GM19467 (cell line): Measurements from ENCODE around the gene ZNF143.
"Not testable (repeated sequence)": the region's sequence is repeated elsewhere in the genome, so short reads cannot be mapped to it uniquely, and the experiment has no call there.

Experiments
- ATAC-seq: cut with Tn5 transposase; IDR thresholded peaks from one replicate; pipeline ENCODE4 v1.9.1; 2021; ENCODE audit warnings: mild to moderate bottlenecking, moderate library complexity; ENCODE audit not compliant: unreplicated experiment

ZNF143 gene

DNA sequence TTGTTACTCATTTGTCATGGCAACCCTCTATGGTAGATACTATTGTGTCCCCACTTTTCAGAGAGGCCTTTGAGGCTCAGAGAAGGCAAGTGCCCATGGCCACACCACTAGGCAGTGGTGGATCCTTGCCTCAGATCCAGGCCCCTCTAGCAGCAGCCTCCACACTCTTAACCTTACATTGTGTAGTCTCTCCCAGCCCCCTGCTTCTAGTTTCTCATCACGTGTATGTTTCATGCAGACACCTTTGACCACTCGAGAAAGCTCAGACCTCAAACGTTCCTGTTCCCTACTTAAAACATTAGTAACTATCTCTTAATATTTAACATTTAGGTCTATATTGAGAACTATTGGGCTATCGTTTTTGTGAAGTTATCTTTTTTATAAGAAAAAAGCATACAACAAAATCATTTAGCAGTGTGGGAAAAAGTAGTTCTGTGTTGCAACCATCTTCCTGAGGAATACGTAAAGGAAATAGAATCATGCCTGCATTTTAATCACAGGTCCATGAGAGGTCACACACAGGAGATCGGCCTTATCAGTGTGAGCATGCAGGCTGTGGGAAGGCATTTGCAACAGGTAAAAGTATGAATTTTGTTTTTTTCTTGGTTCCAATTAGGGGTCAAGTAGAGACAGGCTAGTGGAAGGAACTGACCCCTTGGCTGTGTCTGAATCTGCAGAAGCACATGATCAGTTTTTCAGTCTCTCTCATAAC lies 35.1 kb downstream of the ZNF143 start:
- no peak for ATAC-seq

DNA sequence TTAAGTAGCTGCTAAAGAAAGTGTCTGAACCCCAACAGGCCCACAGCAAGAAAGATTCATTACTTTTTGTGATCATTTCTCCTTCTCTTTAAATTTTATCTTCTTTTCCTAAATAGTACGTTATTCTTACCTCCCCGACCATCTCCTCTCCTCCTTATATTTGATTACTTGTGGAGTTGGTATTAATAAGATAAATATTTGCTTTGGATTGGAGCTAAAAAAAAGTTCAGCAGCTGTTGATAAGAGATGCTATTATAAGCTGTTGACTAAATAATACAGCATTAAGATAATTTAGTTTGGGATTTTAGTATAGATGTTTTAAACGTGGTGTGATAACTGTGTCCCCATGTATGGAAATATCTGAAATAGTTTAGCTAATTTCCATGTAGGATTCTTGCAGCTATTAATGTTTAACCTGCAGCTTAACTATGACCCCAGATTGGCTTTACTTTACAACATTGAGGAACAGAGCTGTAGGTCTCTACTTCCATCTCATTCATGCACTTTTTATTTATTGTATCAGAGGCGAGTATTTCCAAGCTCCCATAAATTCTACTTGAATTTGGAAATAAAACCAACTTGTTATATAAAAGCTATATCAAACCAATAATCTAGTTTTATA lies 37.8 kb downstream of the ZNF143 start:
- ATAC-seq = no peak

DNA sequence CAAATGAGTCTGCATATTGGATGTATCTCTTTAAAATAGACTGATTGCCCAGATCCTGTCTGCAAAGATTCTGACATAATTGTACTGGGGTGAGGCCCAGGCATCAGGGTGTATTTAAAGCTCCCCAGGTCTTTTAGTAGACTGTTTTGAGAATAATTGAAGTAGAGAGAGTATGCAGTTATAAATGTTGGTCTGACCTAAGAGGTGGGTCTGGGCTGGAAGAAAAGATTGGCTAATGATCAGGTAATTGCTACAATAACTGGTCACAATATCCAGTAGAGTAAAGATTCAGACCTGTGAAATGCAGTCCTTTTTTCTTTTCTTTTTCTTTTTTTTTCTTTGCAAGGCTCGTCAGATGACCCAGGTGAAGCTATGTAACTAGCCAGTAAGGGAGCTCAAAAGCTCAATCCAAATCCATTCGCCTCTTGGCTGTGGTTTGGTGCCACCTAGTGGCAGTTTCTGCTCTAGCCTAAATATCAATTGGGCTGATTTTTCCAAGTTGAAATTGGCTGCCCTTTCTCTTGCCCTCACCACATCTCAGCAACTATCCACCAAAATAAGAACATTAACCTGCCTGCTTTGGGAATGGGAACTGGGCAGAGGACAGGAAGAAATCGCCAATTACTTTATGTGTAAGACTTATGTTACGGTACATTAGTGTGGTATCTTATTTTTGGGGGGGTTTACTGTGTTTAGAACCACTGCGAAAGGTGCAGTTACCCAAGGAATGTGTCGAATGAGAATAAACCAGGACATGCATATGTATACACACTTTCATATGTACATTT lies 45.9 kb downstream of the ZNF143 start:
- ATAC-seq = no peak

DNA sequence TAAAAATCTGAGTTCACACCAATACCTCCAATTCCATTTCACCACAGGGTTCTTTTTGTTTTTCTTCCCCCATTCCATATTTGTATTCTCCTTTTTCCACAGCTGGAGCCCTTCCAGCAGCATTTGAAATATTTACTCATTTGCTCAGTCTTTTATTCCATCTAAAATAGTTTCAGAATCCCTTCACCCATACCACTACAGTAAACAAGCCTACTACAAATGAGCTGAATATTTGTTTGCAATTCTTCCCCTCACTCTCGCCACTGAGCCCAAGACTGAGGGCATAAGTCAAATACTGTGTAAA lies 46.4 kb downstream of the ZNF143 start:
- ATAC-seq = no peak

DNA sequence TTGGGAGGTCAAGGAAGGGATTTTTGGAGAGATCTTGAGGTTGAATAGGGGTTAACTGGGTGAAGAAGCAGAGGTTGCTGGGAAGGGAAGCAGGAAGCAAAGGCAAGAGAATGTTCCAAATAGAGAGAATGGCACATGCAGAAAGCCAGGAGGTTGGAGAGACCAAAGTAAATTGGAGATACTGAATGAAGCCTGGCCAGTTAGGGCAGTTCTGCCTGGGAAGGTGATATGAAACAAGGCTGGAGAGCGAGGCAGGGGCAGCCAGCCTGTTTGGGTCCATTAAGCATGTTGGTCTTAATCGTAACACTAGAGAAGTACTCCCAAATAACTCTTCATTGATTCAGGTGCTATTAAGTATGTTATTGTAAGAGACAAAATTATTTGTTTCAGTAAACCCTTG lies 48.2 kb downstream of the ZNF143 start:
- no peak for ATAC-seq

DNA sequence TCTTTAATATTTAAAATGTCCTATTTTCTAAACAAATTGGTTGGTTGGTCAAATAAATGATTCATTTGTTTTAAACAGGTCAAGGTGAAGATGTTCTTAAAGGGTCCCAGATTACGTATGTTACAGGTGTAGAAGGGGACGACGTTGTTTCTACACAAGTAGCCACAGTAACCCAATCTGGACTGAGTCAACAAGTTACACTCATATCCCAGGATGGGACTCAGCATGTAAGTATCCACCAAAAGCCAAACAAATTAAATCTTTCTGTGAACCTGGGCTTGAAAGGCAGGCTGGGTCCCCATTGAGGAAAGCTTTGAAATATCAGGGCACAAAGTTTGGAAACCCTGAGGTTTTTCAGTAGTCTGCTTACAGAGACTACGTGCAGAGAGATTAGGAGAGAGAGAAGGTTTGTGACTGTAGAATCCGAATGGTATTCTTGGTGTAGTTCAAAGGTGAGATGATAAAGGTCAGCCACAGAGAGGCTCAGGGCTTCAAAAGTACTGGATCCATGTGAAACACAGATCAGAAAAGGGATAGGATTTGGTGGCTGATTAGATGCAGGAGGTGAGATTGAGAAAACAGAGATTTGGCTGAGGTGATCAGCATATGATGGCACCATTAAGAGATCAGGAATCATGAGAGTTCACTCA lies 51.7 kb downstream of the ZNF143 start:
- ATAC-seq = no peak

DNA sequence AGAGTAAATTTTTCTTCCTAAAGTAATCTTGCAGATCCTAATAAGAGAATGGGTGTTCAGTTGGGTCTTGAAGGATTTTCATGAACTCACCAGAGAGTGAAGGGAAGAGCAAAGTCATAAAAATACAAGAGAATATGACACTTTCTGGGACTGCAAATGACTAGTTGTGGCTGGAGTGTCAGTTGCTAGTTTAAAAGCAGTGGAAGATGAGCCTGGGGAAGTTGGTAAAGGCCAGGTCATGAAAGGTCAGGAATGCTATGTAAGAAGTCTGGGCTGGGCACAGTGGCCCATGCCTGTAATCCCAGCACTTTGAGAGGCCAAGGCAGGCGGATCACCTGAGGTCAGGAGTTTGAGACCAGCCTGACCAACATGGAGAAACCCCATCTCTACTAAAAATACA lies 53.8 kb downstream of the ZNF143 start:
- ATAC-seq = not testable (repeated sequence)

DNA sequence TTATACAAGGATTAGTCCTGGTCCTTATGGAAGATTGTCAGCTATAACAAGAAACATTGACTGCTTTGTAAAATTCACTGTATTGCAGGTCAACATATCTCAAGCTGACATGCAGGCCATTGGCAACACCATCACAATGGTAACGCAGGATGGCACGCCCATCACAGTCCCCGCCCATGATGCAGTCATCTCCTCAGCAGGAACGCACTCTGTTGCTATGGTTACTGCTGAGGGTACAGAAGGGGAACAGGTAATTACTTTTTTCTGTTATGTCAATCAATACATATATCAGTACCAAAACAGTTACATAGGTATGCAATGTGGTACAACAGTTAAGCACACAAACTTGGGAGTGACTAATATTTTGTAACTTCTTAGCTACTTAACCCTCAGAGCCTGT lies 55.3 kb downstream of the ZNF143 start:
- ATAC-seq = no peak

DNA sequence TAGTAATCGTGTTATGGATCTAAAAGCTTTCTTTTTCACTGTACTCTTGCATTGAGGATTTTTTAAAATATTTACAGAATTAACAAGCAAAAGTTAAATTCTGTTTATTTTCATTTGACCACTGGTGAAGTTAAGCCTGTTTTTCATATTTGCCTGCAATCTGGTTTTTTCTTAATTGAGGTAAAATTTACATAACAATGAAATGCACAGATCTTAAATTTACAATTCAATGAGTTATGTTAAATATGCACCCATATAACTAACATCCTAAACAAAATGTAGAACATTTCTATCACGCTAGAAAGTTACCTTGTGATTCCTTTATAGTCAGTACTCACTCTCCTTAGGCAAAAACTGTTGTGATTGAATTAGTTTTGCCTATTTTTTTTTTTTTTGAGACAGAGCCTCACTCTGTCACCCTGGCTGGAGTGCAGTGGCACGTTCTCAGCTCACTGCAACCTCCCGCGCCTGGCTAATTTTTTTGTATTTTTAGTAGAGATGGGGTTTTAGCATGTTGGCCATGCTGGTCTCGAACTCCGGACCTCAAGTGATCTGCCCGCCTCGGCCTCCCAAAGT lies 58.1 kb downstream of the ZNF143 start:
- no peak for ATAC-seq

DNA sequence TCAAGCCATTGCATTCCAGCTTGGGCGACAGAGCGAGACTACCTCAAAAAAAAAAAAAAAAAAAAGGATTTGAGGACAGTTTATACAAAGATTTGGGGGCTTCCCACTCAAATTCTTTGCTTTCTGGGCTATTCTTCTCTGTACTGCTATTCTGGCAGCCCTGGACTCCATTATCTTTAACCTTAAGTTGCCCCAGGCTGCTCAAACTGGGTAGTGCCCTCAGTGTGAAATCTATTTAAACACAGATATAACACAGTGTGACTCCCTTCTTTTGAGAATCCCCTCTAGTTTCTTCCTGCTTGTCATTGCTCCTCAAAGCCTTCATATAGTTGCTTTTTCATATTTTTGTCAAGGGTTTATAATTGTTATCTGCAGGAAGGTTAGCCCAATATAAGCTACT lies 63.2 kb downstream of the ZNF143 start:
- no peak for ATAC-seq

DNA sequence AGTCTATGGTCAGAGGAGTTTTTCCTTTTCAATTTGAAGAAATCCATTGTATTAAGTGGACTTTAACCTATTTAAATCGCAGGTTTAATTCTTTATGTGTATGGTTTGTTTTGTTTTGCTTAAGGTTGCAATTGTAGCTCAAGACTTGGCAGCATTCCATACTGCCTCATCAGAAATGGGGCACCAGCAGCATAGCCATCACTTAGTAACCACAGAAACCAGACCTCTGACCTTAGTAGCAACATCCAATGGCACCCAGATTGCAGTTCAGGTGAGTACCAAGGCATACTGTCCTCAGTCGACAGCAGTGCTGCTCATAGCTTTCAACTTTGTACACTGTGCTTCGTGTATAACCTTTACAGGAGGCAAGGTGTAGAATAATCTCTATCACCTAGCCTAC lies 64.3 kb downstream of the ZNF143 start:
- ATAC-seq = no peak

DNA sequence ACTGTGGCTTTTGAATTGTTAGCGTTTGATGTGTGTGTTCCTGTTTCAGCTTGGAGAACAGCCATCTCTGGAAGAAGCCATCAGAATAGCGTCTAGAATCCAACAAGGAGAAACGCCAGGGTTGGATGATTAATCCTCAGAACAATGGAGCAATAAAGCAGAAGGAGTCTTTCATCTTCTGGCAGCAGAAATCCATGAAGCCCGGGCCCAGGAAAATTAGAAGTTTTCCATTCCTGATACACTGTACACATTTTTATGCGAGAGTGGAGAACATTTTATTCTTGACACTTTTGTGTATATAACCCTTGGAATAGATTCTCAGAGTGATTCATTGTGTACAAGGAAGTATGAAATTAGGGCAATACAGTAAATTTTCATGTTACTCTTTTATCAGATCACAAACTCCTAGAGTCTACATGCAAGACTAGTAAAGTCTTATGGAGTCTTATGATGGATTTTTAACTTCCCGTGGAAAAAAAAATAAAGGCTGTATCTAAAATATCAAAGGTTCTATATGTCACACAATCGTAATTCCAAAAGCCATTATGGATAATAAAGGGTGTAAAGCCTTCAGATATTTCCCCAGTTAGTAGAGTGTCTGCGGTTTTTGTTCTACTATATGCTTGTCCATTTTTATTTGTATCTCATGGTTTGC lies 66.8 kb downstream of the ZNF143 start:
- no peak for ATAC-seq

DNA sequence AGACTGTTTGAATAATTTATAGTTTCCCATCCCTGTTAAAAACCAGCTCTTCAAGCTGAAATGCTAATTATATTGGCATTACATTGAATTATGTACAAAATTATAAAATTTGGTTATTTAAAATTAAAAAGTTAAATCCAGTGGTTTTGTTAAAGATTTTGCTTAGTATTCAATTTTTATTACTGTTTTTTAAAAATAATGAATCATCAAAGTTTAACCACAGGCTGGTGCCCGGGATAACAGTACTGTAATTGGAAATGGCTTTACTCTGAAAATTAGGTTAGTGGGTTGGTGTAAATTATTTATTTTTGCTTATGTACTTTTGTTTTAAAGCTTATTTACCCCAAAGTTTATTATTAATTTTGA lies 67.3 kb downstream of the ZNF143 start:
- no peak for ATAC-seq

DNA sequence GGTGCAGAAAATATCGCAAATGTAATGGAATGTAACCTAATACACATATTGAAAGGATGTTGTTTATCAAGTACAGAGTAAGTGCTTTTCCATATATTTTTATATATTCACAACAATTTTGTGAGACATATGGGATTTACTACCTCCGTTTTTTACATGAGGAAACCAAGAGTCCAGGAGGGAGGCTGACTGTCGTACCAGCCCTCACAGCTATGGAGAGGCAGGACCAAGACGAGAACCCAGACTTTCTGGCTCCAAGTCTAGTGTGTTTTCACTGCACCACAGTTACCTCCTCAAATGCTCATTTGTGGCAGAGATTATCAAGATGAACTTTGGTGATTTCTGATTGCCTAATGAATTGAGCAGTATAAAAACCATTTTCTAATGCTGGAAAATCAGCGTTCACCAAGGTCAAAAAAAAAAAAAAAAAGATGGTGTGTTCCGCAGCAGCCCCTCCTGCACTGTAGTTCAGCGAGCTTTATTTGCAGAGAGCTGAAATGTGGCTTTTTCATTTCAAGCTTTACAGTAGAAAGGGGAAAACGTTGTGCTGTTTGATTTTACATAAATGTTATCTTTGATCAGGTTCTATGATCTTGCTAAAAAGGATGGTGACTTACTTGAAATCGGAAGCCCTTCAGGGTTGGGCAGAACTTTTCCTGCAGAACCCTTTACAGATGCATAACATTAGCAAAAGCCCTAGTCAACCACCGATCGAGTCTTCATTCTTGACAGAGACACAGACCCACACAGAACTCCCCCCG lies 67.9 kb downstream of the ZNF143 start:
- ATAC-seq = no peak

DNA sequence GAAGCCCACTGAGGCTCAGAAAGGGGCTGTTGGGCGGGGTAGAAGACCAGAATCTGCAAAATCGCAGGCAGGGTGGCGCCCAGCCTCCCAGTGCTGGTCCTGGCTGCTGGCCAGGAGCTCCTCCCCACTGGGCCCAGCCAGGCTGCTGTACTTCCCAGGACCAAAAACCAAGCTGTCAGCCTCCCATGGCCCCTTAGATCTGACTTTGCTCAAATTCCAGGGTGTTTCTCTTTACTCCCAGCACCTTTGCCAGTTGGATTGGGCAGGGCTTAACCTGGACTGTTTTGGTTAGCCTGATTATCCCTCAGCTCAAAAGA lies 68.5 kb downstream of the ZNF143 start:
- ATAC-seq = no peak

DNA sequence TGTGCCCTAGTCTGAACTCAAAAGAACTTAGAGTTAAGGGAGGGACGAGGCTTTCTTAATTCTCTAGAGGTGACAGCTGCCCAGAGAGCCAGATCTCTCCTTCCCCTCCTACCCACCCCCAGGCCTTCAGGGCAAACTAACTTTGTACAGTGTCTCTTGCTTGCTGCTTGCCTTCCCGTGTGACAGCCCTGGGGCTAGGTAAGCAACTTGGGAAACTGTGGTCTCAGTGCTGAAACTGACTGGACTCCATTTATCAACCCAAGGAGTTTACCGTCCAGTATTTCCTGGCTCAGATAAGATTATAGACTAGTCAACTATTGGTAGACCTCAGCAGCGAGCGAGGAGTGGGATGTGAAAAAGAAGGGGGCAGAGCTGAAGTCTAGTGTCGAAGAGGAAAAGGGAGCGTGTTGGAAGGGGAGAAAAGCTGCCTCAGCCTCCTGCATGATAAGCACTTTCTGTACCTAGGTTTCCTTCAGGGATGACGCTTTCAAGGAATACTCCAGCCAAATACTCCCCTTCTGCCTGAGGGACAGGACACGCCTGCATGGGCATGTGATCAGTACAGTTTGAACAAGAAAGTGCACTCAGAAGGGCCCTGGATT lies 69.3 kb downstream of the ZNF143 start:
- ATAC-seq = no peak

DNA sequence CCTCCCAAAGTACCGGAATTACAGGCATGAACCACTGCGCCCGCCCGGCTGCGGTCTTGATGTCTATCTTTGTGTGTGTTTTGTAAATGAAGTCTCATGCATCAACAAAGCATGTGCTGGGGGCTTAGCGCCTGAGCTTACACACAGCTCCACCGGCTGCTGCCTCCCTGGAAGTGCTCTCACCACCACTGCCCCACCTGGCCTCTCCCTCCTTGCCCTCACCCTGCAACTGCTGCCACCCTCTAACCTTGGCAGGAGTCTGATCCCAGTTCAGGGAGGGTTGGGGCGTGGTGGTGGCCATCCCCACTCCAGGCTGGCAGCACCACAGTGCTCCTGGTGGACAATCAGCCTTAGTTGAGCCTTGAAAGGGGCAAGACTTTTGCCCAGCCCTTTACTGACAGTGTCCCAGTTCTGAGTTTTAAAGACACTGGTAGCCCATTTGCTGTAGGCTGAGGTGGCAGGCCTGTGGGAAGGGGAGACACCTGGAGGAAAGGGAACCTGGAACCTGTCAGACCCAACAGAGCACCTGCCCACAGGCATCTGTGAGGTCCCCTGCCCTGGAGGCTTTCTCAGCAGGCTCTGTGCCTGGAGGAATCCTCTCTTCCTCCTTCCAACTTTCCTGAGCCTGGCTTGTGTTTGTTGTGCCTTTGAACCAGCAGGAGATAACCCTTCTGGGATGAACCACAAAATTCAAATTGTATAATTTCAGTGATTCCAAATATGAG lies 70.3 kb downstream of the ZNF143 start:
- ATAC-seq = no peak

DNA sequence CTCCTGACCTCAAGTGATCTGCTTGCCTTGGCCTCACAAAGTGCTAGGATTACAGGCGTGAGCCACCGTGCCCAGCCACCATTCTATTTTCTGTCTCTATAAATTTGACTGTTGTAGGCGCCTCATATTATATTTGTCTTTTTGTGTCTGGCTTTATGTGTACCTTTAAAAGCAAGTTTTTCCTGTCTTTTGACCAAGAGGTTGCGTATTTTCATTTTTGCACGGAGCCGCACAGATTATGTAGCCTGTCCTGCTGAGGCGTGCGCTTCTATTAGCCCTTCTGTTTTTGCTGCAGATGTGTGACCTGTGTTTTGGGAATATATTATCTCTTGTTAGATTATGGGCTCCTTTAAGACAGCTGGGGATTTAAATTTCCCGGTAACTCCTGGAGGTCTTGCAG lies 72.2 kb downstream of the ZNF143 start:
- ATAC-seq = no peak

DNA sequence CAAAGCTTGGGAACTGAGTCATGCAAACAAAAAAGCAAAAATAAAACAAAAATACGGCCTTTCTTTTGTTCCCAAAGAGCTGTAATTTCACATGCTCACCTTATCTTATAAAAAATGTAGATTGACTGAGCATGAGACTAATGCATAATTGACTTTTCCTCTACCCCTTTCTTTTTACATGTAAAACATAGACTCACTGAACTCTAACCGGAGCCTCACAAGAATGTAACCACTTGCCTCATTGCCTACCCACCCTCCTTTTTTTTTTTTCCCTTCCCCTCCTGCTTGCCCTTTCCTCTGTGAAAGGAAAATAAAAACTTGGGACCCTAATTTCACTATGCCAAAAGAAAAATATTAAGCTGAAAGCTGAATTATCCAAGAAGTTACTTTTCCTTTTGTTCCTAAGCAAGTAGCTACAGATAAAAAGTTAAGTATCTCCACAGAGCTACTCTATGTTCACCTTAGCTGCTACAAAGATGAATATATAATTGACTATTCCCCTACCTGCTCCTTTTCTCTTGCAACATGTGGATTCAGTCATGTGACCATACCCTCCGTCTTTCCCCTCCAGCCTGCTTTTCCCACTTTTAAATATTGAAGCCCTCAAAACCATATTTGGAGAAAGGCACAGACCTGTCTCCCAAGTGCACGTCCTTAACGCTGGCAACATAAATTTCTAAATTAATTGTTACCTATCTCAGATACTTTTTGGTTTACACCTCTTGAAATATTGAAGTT lies 73.1 kb downstream of the ZNF143 start:
- no peak for ATAC-seq
